HG02870 (cell line): ENCODE results near the gene SIDT1.
"Not testable (repeated sequence)": the region's sequence is repeated elsewhere in the genome, so short reads cannot be mapped to it uniquely, and the experiment has no call there.

Experiments
- ATAC-seq: cut with Tn5 transposase; IDR thresholded peaks from one replicate; pipeline ENCODE4 v1.9.1; 2021; ENCODE audit warnings: mild to moderate bottlenecking, moderate library complexity; ENCODE audit not compliant: unreplicated experiment

SIDT1 gene

GRCh38 chr3:113629584-113630421, 97.4 kb downstream of the SIDT1 start:
- no peak for ATAC-seq

DNA sequence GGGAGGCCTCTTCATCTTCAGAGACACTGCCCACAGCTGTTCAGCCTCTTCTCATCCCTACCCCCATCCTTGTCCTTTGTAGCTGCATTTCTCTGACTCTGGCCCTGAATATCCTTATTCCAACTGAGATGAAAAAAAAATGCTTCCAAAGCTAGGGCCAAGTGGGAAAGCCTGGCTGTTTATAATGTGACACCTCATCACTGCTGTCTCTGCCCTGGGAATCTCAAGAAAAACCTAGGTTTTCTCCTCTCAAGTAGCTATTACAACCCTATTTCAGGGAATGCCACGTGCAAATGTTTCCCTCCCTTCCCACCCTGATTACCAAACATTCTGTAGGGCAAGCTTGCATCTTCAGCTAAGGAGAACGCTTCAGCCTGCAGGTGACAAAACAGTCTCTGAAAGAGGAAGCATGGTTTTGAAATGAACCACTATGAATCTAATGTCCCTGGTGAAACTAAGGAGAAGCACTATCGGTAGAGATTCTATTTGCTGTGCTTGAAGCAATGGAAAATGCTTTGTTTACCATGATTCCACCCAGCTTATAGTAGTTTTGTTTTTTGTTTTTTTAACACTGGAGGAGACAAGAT, 98.7 kb downstream of the SIDT1 start:
- ATAC-seq, result no peak

DNA sequence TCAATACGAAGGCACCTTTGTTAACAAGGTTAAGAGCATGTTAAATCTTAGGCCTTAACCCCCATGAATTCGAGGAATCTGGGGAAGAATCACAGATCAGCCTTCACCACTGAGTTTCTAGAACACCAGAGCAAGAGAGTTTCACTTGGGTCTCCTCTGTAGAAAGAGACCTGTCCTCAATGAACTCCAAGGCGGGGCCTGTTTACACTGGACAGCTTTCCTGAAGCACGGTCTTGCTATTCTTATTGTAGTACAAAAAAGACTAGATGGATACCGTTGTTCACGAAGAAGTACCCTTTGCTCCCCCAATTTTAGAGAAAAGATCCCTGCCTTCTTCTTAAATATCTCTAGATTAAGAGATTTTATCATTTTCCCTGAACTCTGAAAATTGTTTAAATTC, 99.2 kb downstream of the SIDT1 start:
- no peak for ATAC-seq

- no peak for ATAC-seq
These were observed 102.6 kb downstream of the SIDT1 start for GRCh38 chr3:113634782-113635474.

GRCh38 chr3:113636034-113636433, 103.7 kb downstream of the SIDT1 start:
- not testable (repeated sequence) for ATAC-seq

DNA sequence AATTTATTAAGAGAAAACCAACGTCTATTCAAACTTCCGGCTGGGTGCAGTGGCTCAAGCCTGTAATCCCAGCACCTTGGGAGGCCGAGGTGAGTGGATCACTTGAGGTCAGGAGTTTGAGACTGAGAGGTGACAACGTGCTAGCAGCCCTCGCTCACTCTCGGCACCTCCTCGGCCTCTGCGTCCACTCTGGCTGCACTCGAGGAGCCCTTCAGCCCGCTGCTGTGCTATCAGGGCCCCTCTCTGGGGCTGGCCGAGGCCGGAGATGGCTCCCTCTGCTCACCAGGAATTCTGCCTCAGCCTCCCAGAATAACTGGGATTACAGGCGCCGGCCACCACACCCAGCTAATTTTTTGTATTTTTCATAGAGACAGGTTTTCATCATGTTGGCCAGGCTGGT, 105.4 kb downstream of the SIDT1 start:
- no peak for ATAC-seq

DNA sequence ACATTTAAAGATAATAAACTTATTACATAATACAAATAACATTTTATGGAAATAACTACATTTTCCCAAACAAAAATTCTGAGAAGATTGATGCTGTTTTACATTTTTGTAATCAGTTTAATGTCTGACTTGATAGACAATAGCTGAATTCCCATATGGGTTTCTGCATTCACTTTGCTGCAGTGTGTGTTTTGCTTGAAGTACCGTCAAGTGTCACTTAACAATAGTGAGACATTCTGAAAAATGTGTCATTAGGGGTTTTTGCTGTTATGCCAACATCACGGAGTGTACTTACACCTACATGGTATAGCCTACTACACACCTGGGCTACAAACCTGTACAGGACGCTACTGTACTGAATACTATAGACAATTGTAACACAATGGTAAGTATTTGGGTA, 106.6 kb downstream of the SIDT1 start:
- ATAC-seq, result no peak

DNA sequence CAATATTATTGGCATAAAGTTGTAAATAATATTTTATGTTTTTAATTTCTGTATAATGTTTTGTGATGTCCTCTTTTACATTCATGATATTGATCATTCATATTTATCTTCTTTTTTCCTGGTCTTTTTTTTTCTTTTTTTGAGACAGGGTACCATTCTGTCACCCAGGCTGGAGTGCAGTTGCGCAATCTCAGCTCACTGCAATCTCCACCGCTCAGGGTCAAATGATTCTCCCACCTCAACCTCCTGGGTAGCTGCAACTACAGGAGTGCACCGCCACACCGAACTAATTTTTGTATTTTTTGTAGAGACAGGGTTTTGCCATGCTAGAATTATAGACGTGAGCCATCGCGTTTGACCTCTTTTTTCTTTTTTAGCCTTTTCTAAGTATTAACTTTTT, 111.2 kb downstream of the SIDT1 start:
- ATAC-seq, result no peak

DNA sequence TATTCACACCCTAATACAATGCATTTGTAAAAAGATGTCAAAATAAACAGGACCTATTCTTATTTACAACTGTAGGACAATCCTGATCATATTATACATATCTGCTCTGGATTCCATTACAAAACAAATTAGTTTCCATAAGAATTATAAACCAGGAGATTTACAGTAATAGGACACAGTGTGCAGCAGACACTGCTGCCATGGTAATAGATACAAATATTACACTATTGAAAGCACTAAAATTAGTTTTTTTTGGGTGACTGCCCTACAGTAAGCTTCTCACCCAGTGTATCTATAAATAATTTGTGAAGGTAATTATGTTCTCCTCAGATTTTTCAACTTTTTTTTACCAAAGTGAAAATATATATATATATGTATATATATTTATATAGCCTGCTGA, 116.2 kb downstream of the SIDT1 start:
- ATAC-seq, result no peak

- ATAC-seq, result no peak
These were observed 117.0 kb downstream of the SIDT1 start for GRCh38 chr3:113649174-113649845.

DNA sequence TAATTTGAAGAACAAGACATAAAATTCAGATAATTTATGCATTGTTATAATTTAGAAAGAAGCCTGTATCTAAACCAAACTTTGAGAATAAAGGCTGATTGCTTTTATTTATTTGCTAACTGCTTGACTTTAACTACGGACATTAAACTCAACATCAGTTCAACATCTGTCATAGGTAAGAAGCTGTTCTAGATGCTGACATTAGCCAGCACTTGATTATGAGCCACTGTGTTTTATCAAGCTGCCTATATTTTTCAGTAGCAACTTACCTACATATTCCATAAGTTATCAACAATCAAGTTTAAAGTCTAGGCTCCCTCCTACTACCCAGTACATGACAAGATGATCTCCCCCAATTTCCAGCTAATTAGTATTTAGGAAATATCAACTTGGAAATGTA, 122.0 kb downstream of the SIDT1 start:
- ATAC-seq, result no peak

DNA sequence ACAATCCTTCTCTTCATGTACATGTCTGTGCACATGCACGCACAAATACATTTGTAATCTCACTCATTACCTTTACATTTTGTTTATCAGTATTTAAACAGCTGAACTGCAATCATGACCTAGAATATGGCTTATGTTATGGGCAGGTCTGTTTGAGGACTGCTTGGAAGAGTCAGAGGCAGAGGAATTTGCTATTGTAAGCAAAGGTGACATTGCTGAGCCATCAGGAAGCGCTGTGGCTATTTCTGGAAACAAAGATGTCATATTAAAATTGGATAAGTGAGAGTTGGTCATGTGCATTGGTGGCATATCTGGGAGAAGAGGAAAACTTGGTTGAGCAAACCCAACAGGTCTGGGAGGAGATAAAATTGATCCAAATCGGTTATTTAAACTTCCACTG, 122.5 kb downstream of the SIDT1 start:
- no peak for ATAC-seq

DNA sequence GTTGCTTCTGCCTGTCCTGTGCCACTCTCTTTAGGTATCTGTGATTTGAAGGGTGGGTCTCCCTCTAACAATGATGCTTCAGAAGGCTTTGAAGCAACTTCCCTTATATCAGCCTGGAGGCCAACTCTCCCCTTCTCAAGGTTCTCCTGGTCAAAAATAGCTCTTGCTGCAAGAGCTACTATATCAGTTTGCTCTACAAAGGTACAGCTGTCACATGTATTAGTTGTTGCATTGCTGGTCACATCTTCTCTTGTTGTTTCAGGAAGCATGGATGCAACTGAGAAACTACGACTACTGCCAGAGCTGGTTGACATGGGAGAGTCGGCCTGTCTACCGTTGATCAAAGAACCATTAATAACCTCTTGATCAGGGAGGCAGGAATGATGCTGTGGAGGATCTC, 125.8 kb downstream of the SIDT1 start:
- ATAC-seq, result no peak

- no peak for ATAC-seq
These were observed 126.8 kb downstream of the SIDT1 start for GRCh38 chr3:113659101-113659541.

GRCh38 chr3:113659996-113660395, 127.6 kb downstream of the SIDT1 start:
- no peak for ATAC-seq

GRCh38 chr3:113660458-113660857, 128.1 kb downstream of the SIDT1 start:
- ATAC-seq, result no peak

- no peak for ATAC-seq
These were observed 128.5 kb downstream of the SIDT1 start for GRCh38 chr3:113660896-113661295.

DNA sequence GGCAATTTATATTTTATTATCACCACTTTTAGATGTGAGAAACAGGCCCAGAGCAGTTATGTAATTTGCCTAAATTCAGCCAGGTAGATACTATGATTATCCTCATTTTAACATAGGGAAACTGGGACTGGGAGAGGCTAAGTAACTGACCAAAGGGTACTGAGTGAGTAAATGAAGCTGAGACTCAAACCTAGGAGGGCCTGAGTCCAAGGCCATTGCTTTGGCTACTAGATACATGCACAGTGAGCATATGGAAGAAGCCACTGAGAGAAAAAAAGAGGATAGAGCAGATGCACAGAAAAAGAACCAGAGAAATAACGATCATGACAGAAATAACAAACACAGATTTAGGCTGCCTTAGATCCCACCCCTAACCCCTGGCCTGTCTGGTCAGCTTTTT, 130.5 kb downstream of the SIDT1 start:
- no peak for ATAC-seq

- ATAC-seq, result no peak
These were observed 131.0 kb downstream of the SIDT1 start for GRCh38 chr3:113663324-113663750.

DNA sequence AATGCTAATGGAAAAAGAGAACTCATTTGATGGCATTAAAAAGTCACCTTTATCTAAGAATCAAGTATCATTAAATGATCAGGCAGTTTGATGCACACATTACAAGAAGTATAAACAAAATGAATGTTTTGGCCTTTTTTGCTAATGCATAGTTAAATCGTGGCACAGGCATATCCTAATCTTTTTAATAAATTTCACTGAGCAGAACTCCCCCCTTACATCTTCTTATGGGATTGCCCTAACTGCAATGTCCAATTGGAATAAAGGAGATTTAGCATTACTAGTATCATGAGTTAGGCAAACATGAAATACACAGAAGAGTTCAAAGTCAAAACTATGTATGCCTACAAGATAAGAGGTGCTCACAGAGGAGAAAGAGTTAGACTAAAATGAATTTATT, 131.4 kb downstream of the SIDT1 start:
- no peak for ATAC-seq

DNA sequence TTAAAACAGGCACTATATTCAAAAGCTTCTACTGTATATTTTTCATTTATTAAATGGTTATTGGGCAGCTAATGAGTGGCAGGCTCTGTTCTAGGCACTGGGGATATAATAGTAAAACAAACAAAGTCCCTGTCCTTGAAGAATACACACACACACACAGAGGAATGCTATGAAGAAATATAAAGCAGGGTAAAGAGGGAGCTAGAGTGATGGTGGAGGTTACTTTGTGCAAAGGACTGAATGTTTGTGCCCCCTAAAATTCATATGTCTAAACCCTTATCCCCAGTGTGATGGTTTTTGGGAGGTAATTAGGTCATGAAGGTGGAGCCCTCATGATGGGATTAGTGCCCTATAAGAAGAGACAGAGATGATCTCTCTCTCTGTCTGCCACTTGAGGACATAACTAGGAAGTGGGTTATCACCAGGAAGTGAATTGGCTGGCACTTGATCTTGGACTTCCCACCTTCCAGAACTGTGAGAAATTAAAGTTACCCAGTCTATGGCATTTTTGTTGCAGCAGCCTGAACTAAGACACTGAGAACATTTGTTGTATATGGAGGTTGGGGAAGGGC, 132.3 kb downstream of the SIDT1 start:
- ATAC-seq, result no peak
